ENCODE measurements around the gene ZFPL1.
A peak's percentile ranks its signal among the peaks of the same experiment; 100 is the strongest.
"Not testable (repeated sequence)": the region's sequence is repeated elsewhere in the genome, so short reads cannot be mapped to it uniquely, and the experiment has no call there.

Gene ZFPL1

DNA sequence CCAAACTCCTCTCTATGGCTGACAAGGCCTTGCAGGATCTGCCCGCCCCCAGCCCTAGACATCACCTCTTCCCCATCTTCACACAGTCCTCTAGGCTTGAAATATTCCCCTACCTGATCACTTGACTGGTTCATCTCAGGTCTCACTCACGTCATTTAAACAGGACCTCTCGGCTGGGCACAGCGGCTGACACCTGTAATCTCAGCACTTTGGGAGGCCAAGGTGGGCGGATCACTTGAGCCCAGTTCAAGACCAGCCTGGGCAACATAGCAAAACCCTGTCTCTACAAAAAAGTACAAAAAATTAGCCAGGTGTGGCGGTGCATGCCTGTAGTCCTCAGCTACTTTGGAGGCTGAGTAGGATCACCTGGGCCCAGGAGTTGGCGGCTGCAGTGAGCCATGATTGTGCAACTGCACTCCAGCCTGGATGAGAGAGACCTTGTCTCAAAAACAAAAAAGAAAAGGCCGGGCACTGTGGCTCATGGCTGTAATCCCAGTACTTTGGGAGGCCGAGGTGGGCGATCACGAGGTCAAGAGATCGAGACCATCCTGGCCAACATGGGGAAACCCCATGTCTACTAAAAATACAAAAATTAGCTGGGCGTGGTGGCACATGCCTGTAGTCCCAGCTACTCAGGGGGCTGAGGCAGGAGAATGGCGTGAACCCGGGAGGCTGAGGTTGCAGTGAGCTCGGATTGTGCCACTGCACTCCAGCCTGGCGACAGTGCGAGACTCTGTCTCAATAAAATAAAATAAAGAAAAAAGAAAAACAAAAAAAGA lies 35.1 kb downstream of the ZFPL1 start:
- not testable (repeated sequence) for H3K9me3 ChIP-seq (ENCODE audit: insufficient read depth, low read depth, low read length); H3K27me3 ChIP-seq (ENCODE audit: insufficient read depth, low read length); DNase-seq; H2BK5ac ChIP-seq (ENCODE audit: low read depth, low read length, poor library complexity); H2AFZ ChIP-seq (ENCODE audit: insufficient read depth, low read length, poor library complexity); H4K8ac ChIP-seq (ENCODE audit: low read depth, low read length); H3K18ac ChIP-seq (ENCODE audit: low read length); H3K4ac ChIP-seq (ENCODE audit: low read depth, low read length); H4K12ac ChIP-seq (ENCODE audit: low read depth, low read length); H2AK5ac ChIP-seq (ENCODE audit: low read length); H2BK12ac ChIP-seq (ENCODE audit: low read length); H3K14ac ChIP-seq (ENCODE audit: low read length); H4K91ac ChIP-seq (ENCODE audit: low read depth, low read length); H3K23ac ChIP-seq (ENCODE audit: low read length); H3K27ac ChIP-seq (ENCODE audit: low read depth, low read length); H3K4me3 ChIP-seq (ENCODE audit: low read depth, low read length); H3K9ac ChIP-seq (ENCODE audit: low read length); H3K4me2 ChIP-seq (ENCODE audit: low read length); H2BK120ac ChIP-seq (ENCODE audit: insufficient read depth, low read length, poor library complexity)
- H3K36me3 ChIP-seq (ENCODE audit: control insufficient read depth in 1 of 2, insufficient read depth in 2 of 2, low read length in 2 of 2), result peaks cover 39 to 47% of the 10 kb centered on the region in 2 experiments
- no CpG with 5 or more reads among the region's 18 CpGs for WGBS (ENCODE audit: extremely low coverage, insufficient coverage, insufficient read length)
- H3K79me2 ChIP-seq (ENCODE audit: control insufficient read depth, insufficient read depth, low read length, poor library complexity), result peaks cover 21% of the 10 kb centered on the region
- H3K4me1 ChIP-seq (ENCODE audit: control insufficient read depth in 1 of 2, insufficient read depth in 2 of 2, low read length in 2 of 2), result peaks cover 8 to 13% of the 10 kb centered on the region in 2 experiments
- H3K79me1 ChIP-seq (ENCODE audit: low read length), result peaks cover 15% of the 10 kb centered on the region

DNA sequence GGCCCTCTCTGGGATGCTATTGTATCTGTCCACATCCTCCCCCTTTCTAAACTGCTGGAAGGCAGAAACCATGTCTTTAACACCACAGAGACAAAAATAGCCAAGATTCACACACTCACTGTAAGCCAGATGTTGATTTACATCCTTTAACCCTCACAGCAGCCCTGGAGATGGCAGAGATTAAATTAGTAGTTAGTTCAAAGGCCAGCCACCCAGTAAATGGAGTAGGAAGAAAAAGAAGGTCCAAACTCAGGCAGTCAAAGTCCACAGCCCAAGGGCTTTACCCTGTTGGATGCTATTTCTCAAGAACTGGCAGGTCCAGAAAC lies 35.6 kb downstream of the ZFPL1 start:
- Histone ChIP-seq H2AK5ac (ENCODE audit: low read length) (no peak overlapping the region), H4K12ac (ENCODE audit: low read depth, low read length) (no peak overlapping the region), H2BK12ac (ENCODE audit: low read length) (no peak overlapping the region), H3K9me3 (ENCODE audit: insufficient read depth, low read depth, low read length) (no peaks in the 10 kb centered on the region), H4K91ac (ENCODE audit: low read depth, low read length) (no peak overlapping the region), H3K4me2 (ENCODE audit: low read length) (no peak overlapping the region), H3K4me3 (ENCODE audit: low read depth, low read length) (no peak overlapping the region), H4K8ac (ENCODE audit: low read depth, low read length) (no peak overlapping the region), H3K79me2 (ENCODE audit: control insufficient read depth, insufficient read depth, low read length, poor library complexity) (peaks cover 21% of the 10 kb centered on the region), H2BK5ac (ENCODE audit: low read depth, low read length, poor library complexity) (no peak overlapping the region), H3K36me3 (ENCODE audit: control insufficient read depth in 1 of 2, insufficient read depth in 2 of 2, low read length in 2 of 2) (peaks cover 42 to 50% of the 10 kb centered on the region in 2 experiments), H3K23ac (ENCODE audit: low read length) (no peak overlapping the region), H2AFZ (ENCODE audit: insufficient read depth, low read length, poor library complexity) (no peak overlapping the region), H3K27me3 (ENCODE audit: insufficient read depth, low read length) (no peaks in the 10 kb centered on the region), H3K79me1 (ENCODE audit: low read length) (peaks cover 15% of the 10 kb centered on the region), H3K4me1 (ENCODE audit: control insufficient read depth in 1 of 2, insufficient read depth in 2 of 2, low read length in 2 of 2) (peaks cover 8 to 13% of the 10 kb centered on the region in 2 experiments), H3K9ac (ENCODE audit: low read length) (no peak overlapping the region), H3K18ac (ENCODE audit: low read length) (no peak overlapping the region), H3K14ac (ENCODE audit: low read length) (no peak overlapping the region), H2BK120ac (ENCODE audit: insufficient read depth, low read length, poor library complexity) (no peak overlapping the region), H3K27ac (ENCODE audit: low read depth, low read length) (no peak overlapping the region), H3K4ac (ENCODE audit: low read depth, low read length) (no peak overlapping the region)
- no peak for DNase-seq

DNA sequence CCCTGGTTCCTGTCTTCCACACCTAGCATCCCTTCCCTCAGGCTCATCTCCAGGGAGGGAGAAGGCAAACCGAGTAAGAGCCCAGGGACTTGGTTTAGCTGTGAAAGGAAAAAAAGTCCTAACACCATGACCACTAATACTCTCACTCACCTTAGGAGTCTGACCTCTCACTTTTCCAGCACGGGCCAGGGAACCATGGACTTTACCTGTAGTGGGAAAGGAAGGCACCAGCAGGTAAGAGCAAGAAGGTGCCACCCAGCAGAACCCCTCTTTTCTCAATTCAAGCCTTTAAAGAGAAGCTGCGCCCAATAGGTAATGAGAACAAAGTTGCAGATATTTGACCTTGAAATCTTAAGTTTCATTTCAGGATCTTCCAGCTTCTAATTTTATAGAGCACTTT lies 36.8 kb downstream of the ZFPL1 start:
- H3K4me2 ChIP-seq (ENCODE audit: low read length), result peak overlapping the region; percentile 74
- no peak overlapping the region for H4K8ac ChIP-seq (ENCODE audit: low read depth, low read length)
- H2AFZ ChIP-seq (ENCODE audit: insufficient read depth, low read length, poor library complexity), result no peak overlapping the region
- H4K91ac ChIP-seq (ENCODE audit: low read depth, low read length), result no peak overlapping the region
- H3K9ac ChIP-seq (ENCODE audit: low read length), result no peak overlapping the region
- H3K4me1 ChIP-seq (ENCODE audit: control insufficient read depth in 1 of 2, insufficient read depth in 2 of 2, low read length in 2 of 2), result peaks cover 8 to 13% of the 10 kb centered on the region in 2 experiments
- WGBS (ENCODE audit: extremely low coverage, insufficient coverage, insufficient read length), result no CpG with 5 or more reads among the region's 3 CpGs
- H3K9me3 ChIP-seq (ENCODE audit: insufficient read depth, low read depth, low read length), result no peaks in the 10 kb centered on the region
- H2BK12ac ChIP-seq (ENCODE audit: low read length), result no peak overlapping the region
- H3K4me3 ChIP-seq (ENCODE audit: low read depth, low read length), result no peak overlapping the region
- H2BK5ac ChIP-seq (ENCODE audit: low read depth, low read length, poor library complexity), result no peak overlapping the region
- peaks cover 21% of the 10 kb centered on the region for H3K79me2 ChIP-seq (ENCODE audit: control insufficient read depth, insufficient read depth, low read length, poor library complexity)
- no peak overlapping the region for H2BK120ac ChIP-seq (ENCODE audit: insufficient read depth, low read length, poor library complexity)
- peaks cover 40 to 50% of the 10 kb centered on the region in 2 experiments for H3K36me3 ChIP-seq (ENCODE audit: control insufficient read depth in 1 of 2, insufficient read depth in 2 of 2, low read length in 2 of 2)
- H3K23ac ChIP-seq (ENCODE audit: low read length), result no peak overlapping the region
- H2AK5ac ChIP-seq (ENCODE audit: low read length), result no peak overlapping the region
- H3K4ac ChIP-seq (ENCODE audit: low read depth, low read length), result no peak overlapping the region
- H3K18ac ChIP-seq (ENCODE audit: low read length), result no peak overlapping the region
- H3K79me1 ChIP-seq (ENCODE audit: low read length), result peaks cover 15% of the 10 kb centered on the region
- peak overlapping the region; percentile 50 for H4K12ac ChIP-seq (ENCODE audit: low read depth, low read length)
- H3K14ac ChIP-seq (ENCODE audit: low read length), result no peak overlapping the region
- no peaks in the 10 kb centered on the region for H3K27me3 ChIP-seq (ENCODE audit: insufficient read depth, low read length)
- DNase-seq, result no peak
- no peak overlapping the region for H3K27ac ChIP-seq (ENCODE audit: low read depth, low read length)

DNA sequence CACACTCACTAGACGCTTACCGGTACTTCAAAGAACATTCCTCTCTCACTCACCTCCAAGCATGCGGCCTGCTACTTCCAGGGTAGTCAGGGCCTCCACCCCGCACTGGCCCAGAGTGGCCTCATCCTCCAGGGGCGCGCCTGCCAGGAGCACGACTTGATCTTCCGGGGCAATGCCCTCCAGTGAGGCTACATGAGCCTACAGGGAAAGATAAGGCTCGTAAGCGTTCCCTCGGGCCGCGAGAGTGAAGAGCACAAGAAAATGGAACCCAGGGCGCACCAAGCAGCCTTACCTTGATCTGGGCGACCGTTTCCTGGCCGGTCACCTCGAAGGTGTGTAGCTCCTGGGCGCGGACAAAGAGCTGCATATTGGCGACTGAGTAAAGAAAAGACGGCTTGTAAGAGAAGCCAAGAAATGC lies 37.4 kb downstream of the ZFPL1 start:
- WGBS (ENCODE audit: extremely low coverage, insufficient coverage, insufficient read length), result no CpG with 5 or more reads among the region's 22 CpGs
- Histone ChIP-seq H3K4ac (ENCODE audit: low read depth, low read length) (peak overlapping the region; percentile 85), H3K9ac (ENCODE audit: low read length) (peak overlapping the region; percentile 90), H4K8ac (ENCODE audit: low read depth, low read length) (peak overlapping the region; percentile 75), H4K12ac (ENCODE audit: low read depth, low read length) (peak overlapping the region; percentile 33), H3K4me1 (ENCODE audit: control insufficient read depth in 1 of 2, insufficient read depth in 2 of 2, low read length in 2 of 2) (peaks cover 4 to 9% of the 10 kb centered on the region in 2 experiments), H2BK120ac (ENCODE audit: insufficient read depth, low read length, poor library complexity) (peak overlapping the region; percentile 27), H3K79me1 (ENCODE audit: low read length) (peaks cover 15% of the 10 kb centered on the region), H3K18ac (ENCODE audit: low read length) (peak overlapping the region; percentile 4), H2BK5ac (ENCODE audit: low read depth, low read length, poor library complexity) (no peak overlapping the region), H3K79me2 (ENCODE audit: control insufficient read depth, insufficient read depth, low read length, poor library complexity) (peaks cover 21% of the 10 kb centered on the region), H3K23ac (ENCODE audit: low read length) (no peak overlapping the region), H3K9me3 (ENCODE audit: insufficient read depth, low read depth, low read length) (no peaks in the 10 kb centered on the region), H2AK5ac (ENCODE audit: low read length) (peak overlapping the region; percentile 5), H3K14ac (ENCODE audit: low read length) (peak overlapping the region; percentile 4), H2AFZ (ENCODE audit: insufficient read depth, low read length, poor library complexity) (peak overlapping the region; percentile 0), H2BK12ac (ENCODE audit: low read length) (no peak overlapping the region), H3K4me2 (ENCODE audit: low read length) (peak overlapping the region; percentile 74), H3K27me3 (ENCODE audit: insufficient read depth, low read length) (no peaks in the 10 kb centered on the region), H3K27ac (ENCODE audit: low read depth, low read length) (no peak overlapping the region), H3K36me3 (ENCODE audit: control insufficient read depth in 1 of 2, insufficient read depth in 2 of 2, low read length in 2 of 2) (peaks cover 40 to 50% of the 10 kb centered on the region in 2 experiments), H4K91ac (ENCODE audit: low read depth, low read length) (peak overlapping the region; percentile 65), H3K4me3 (ENCODE audit: low read depth, low read length) (peak overlapping the region; percentile 85)
- peak in 1 of 2 donors; percentile 18 for DNase-seq

Data from trophoblast cell (in vitro differentiated cells and primary cell).